ENCODE measurements around the gene CEP350.
"Not testable (repeated sequence)": the region's sequence is repeated elsewhere in the genome, so short reads cannot be mapped to it uniquely, and the experiment has no call there.

The CEP350 gene

GRCh38 chr1:180119837-180120236, 165.2 kb downstream of the CEP350 start:
- DNase-seq (ENCODE audit: low spot score), result no peak

GRCh38 chr1:180123463-180123936, 168.9 kb downstream of the CEP350 start:
- DNase-seq (ENCODE audit: low spot score), result no peak

- DNase-seq (ENCODE audit: low spot score), result no peak
Observed at GRCh38 chr1:180130651-180131050, 176.0 kb downstream of the CEP350 start.

- no peak for DNase-seq (ENCODE audit: low spot score)
Observed at GRCh38 chr1:180131510-180131909, 176.9 kb downstream of the CEP350 start.

- no peak for DNase-seq (ENCODE audit: low spot score)
Observed at GRCh38 chr1:180133193-180133592, 178.6 kb downstream of the CEP350 start.

GRCh38 chr1:180133688-180134087, 179.1 kb downstream of the CEP350 start:
- not testable (repeated sequence) for DNase-seq (ENCODE audit: low spot score)

- no peak for DNase-seq (ENCODE audit: low spot score)
Observed at GRCh38 chr1:180135535-180135934, 180.9 kb downstream of the CEP350 start.

- no peak for DNase-seq (ENCODE audit: low spot score)
Observed at GRCh38 chr1:180136331-180136967, 181.8 kb downstream of the CEP350 start.

- DNase-seq (ENCODE audit: low spot score), result no peak
Observed at GRCh38 chr1:180136968-180137356, 182.4 kb downstream of the CEP350 start.

GRCh38 chr1:180137776-180138175, 183.2 kb downstream of the CEP350 start:
- DNase-seq (ENCODE audit: low spot score), result no peak

GRCh38 chr1:180141381-180141934, 186.8 kb downstream of the CEP350 start:
- peak; percentile 20 for DNase-seq (ENCODE audit: low spot score)

- DNase-seq (ENCODE audit: low spot score), result no peak
Observed at GRCh38 chr1:180143359-180143758, 188.7 kb downstream of the CEP350 start.

- DNase-seq (ENCODE audit: low spot score), result peak; percentile 13
Observed at GRCh38 chr1:180144659-180145357, 190.2 kb downstream of the CEP350 start.

- DNase-seq (ENCODE audit: low spot score), result no peak
Observed at GRCh38 chr1:180145446-180145845, 190.8 kb downstream of the CEP350 start.

- DNase-seq (ENCODE audit: low spot score), result peak; percentile 14
Observed at GRCh38 chr1:180150982-180151381, 196.4 kb downstream of the CEP350 start.

GRCh38 chr1:180151508-180151907, 196.9 kb downstream of the CEP350 start:
- no peak for DNase-seq (ENCODE audit: low spot score)

- DNase-seq (ENCODE audit: low spot score), result peak; percentile 16
Observed at GRCh38 chr1:180152588-180152987, 198.0 kb downstream of the CEP350 start.

- DNase-seq (ENCODE audit: low spot score), result peak; percentile 32
Observed at GRCh38 chr1:180153032-180153431, 198.4 kb downstream of the CEP350 start.

GRCh38 chr1:180154003-180154324, 199.4 kb downstream of the CEP350 start:
- DNase-seq (ENCODE audit: low spot score), result no peak

GRCh38 chr1:180154325-180155181, 199.9 kb downstream of the CEP350 start, which contains the start of gene QSOX1:
TSS of gene QSOX1 (plus strand) at chr1:180154869. CDS start at chr1:180154908, 39 bp downstream.
- DNase-seq (ENCODE audit: low spot score), result peak; percentile 94

GRCh38 chr1:180155182-180155682, 200.6 kb downstream of the CEP350 start:
- DNase-seq (ENCODE audit: low spot score), result no peak

- peak; percentile 16 for DNase-seq (ENCODE audit: low spot score)
Observed at GRCh38 chr1:180156201-180156600, 201.6 kb downstream of the CEP350 start.
